Pancreas (tissue), 10 donors: Measurements from ENCODE around the gene RGS7. TPM values are rescaled to one million over a fixed set of nuclear protein-coding genes. Genes with fewer than 3 reads are reported as not detected.

Source experiments
- ATAC-seq, 4 donors: fragments of 200-7000 bp; cut with Tn5 transposase; one replicate each; pipeline versions ENCODE4 v1.8.0 to v1.9.1; 2020; ENCODE audit warnings: mild to moderate bottlenecking in 4 of 4, moderate library complexity in 4 of 4
- DNase-seq, 6 donors: peaks; one replicate each; pipeline ENCODE4 v3.0.0-alpha.2; 2020
- FAIRE-seq: peaks from 2 replicates; lab custom pipeline; 2012; peaks lifted over from hg19 to GRCh38; lab: Jason Lieb, UNC
- H3K27ac ChIP-seq, 4 donors: fragments of 200-600 bp; sonication (generic); 1 replicate in 3 of 4; 2 replicates in 1 of 4; pipeline versions ENCODE4 v1.5.0 to v1.8.0; 2020
- H3K27me3 ChIP-seq, 4 donors: fragments of 200-600 bp; one replicate each; pipeline ENCODE4 v1.8.0; 2021
- H3K36me3 ChIP-seq, 3 donors: fragments of 200-600 bp; sonication (generic) in 1 of 3; one replicate each; pipeline versions ENCODE4 v1.5.0 to v1.8.0; 2020 to 2021
- H3K4me1 ChIP-seq, 3 donors: fragments of 200-600 bp; one replicate each; pipeline ENCODE4 v1.8.0; 2021
- H3K4me3 ChIP-seq, 4 donors: fragments of 200-600 bp; sonication (generic) in 2 of 4; one replicate each; pipeline versions ENCODE4 v1.5.0 to v1.8.0; 2020 to 2021
- H3K9me3 ChIP-seq, 4 donors: fragments of 200-600 bp; one replicate each; pipeline ENCODE4 v1.8.0; 2021
- WGBS, 2 donors: extraction: QIAGEN DNeasy Blood & Tissue Kit; methylation state at CpG; one replicate each; pipeline ENCODE4 v1.1.7; 2013; 5-methylcytosine and 5-hydroxymethylcytosine counted together
- intact Hi-C, 3 donors: fragments of 100-400 bp; cut with DNase I; formaldehyde crosslinking; loops; one replicate each; pipeline versions ENCODE4 v1.11.1 to v1.14.2; 2022
- polyA plus RNA-seq, 2 donors: library from polyadenylated mRNA; stranded (reverse); fragments of 200-250 nt; gene quantifications; one replicate each; pipeline ENCODE4 v1.2.3, GENCODE V29; 2013
- total RNA-seq, 6 donors: library from RNA; stranded (reverse); fragmentation: NEBNext Ultra II Directional in 4 of 6; extraction: Animal tissue kit (Norgen Biotek cat#: 25700) in 4 of 6; gene quantifications; one replicate each; pipeline versions ENCODE4 v1.2.1 to v1.2.4, GENCODE V29; 2021 to 2023
- TF ChIP-seq, protein P1 (sequence below), 4 donors: fragments of 200-600 bp; sonication (generic) in 3 of 4; IDR thresholded peaks; one replicate each; pipeline versions ENCODE4 v1.5.0 to v1.8.0; 2021; ENCODE audit warnings: antibody characterized with exemption in 4 of 4
- donor health status: healthy with polysubstance abuse.
- donor health status: DM: no; HTN: no; CAD: no; lungs with moderate emphysema.
- donor health status: DM: no; HTN: no; CAD: no.
- donor health status: control.
- donor health status: control.
- donor health status: Bipolar disorder and iron deficiency.
- donor health status: DM: yes; HTN: yes; CAD: no.
- donor health status: DM: no; HTN: no; CAD: no.
- donor health status: DM: no; HTN: no; CAD: no.
- donor health status: DM: yes; HTN: yes; CAD: no.

The RGS7 gene
- total and polyA plus RNA-seq, 8 donors = 0.08 to 4.2 (median 0.33) TPM

DNA sequence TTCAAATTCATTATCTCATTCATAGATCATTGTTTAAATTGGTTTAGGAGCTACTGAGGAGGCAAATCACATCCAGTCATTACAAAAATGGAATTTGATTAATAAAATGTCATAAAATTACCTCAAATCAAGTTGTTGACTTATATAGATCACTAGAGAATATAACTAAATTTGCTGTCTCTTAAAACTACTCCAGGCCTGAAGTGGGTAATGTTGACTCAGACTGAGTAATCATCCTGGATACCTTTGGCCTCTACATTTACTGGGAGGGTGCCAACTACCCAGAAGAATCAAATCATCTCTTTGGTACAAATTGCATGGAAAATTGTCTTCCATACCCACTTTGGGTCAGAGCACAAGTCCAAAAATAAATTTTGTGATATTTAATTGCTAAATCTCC, 553.9 kb downstream of the RGS7 start:
- H3K4me3 ChIP-seq = no peak overlapping the region
- H3K27ac ChIP-seq = no peak overlapping the region
- ATAC-seq (no peak), DNase-seq (no peak), FAIRE-seq (no peak)
- H3K9me3 ChIP-seq = no peaks in the 10 kb centered on the region
- intact Hi-C loops = no loop called here
- no peaks in the 10 kb centered on the region for H3K27me3 ChIP-seq
- H3K4me1 ChIP-seq = no peaks in the 10 kb centered on the region
- TF ChIP-seq, protein P1, sequence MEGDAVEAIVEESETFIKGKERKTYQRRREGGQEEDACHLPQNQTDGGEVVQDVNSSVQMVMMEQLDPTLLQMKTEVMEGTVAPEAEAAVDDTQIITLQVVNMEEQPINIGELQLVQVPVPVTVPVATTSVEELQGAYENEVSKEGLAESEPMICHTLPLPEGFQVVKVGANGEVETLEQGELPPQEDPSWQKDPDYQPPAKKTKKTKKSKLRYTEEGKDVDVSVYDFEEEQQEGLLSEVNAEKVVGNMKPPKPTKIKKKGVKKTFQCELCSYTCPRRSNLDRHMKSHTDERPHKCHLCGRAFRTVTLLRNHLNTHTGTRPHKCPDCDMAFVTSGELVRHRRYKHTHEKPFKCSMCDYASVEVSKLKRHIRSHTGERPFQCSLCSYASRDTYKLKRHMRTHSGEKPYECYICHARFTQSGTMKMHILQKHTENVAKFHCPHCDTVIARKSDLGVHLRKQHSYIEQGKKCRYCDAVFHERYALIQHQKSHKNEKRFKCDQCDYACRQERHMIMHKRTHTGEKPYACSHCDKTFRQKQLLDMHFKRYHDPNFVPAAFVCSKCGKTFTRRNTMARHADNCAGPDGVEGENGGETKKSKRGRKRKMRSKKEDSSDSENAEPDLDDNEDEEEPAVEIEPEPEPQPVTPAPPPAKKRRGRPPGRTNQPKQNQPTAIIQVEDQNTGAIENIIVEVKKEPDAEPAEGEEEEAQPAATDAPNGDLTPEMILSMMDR (IDR thresholded peaks at IDR 0.05) = no peak
- no peaks in the 10 kb centered on the region for H3K36me3 ChIP-seq

DNA sequence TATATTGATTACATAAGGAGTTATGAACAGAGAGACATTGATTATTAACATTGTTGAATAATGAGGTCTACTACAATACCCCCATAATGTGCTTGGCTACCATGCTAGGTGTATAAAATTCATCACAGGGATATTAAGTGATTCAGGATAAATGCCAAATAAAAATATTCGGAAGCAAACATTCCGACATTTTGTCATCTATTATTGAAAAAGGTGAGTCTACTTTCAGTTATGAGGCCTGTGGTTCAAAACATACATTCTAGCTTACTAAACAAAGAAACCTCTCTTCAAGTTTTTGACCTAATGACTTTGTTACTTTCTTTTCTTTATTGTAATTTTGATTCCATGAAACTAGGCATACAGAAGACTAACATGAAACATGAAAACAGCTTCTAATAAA, 554.7 kb downstream of the RGS7 start:
- Histone ChIP-seq H3K27me3 (no peaks in the 10 kb centered on the region), H3K27ac (no peak overlapping the region), H3K4me3 (no peak overlapping the region), H3K36me3 (no peaks in the 10 kb centered on the region), H3K9me3 (no peaks in the 10 kb centered on the region), H3K4me1 (no peaks in the 10 kb centered on the region)
- intact Hi-C loops = no loop called here
- FAIRE-seq = no peak
- 85 to 90% methylated on average over 2 of the region's 2 CpGs for WGBS, 2 donors
- no peak for ATAC-seq
- TF ChIP-seq, protein P1 (IDR thresholded peaks at IDR 0.05) = no peak
- DNase-seq = no peak

DNA sequence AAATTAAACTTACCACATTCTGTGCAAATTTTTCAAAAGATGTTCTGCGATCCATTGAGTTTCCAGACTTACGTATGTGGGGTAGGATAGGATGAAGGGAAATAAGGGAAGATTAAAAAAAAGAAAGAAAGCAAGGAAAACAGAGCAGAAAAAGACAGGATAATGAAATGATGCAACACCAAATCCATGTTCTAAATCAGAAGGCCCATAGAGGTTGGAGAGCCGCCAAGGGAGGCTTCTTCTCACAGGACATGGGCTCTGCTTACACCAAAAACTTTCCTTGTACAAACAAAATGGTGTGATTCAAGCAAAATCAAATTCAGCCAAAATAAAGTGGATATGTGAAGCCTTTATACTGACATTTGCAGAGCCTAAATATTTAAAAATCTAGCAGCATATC, 555.6 kb downstream of the RGS7 start:
- 83 to 94% methylated on average over 3 of the region's 3 CpGs for WGBS, 2 donors
- Histone ChIP-seq H3K9me3 (no peaks in the 10 kb centered on the region), H3K4me3 (no peak overlapping the region), H3K27ac (no peak overlapping the region), H3K27me3 (no peaks in the 10 kb centered on the region), H3K4me1 (no peaks in the 10 kb centered on the region), H3K36me3 (no peaks in the 10 kb centered on the region)
- TF ChIP-seq, protein P1 (IDR thresholded peaks at IDR 0.05) = no peak
- intact Hi-C loops = no loop called here
- no peak for DNase-seq
- no peak for ATAC-seq
- FAIRE-seq = no peak

DNA sequence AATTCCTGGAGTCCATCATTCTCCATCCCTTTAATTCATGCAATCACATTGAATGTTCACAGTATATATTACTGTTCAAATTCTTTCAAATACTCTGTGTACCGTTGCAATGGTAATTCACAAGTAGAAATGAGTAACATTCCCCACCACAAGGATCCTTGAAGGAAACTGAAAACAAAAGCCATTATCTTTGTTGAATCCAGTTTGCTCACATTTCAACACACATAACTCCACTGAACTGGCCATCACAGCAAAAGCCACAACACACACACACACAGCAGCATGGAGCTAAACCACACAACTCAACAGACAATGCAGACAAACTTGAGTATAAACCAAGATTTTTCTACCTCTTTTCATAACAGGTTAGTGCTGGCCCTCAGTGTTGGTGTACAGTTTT, 556.7 kb downstream of the RGS7 start:
- FAIRE-seq (no peak), ATAC-seq (no peak), DNase-seq (no peak)
- Histone ChIP-seq H3K4me3 (no peak overlapping the region), H3K36me3 (no peaks in the 10 kb centered on the region), H3K27me3 (no peaks in the 10 kb centered on the region), H3K4me1 (no peaks in the 10 kb centered on the region), H3K9me3 (no peaks in the 10 kb centered on the region), H3K27ac (no peak overlapping the region)
- intact Hi-C loops = no loop called here
- TF ChIP-seq, protein P1 (IDR thresholded peaks at IDR 0.05) = no peak
- 51 to 76% methylated on average over 1 of the region's 1 CpG for WGBS, 2 donors

DNA sequence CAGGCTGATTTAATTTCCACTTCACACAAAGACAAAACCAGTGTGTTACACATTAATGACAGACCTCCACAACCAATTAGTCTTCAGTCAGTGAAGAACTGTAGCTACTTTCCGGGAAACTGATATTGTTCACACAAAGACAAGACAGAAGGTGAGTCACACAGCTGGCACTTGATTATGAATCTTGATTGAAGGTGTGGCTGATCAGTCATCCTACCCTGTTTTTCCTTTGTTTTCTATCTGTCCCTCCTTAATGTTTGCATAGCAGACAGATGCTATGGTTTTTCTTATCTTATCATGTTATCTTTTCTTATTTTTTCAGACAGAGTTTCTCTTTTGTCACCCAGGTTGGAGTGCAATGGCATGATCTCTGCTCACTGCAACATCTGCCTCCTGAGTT, 560.0 kb downstream of the RGS7 start:
- H3K4me1 ChIP-seq = no peaks in the 10 kb centered on the region
- FAIRE-seq = no peak

More for the DNA sequence above, 560.0 kb downstream of the RGS7 start:
- ATAC-seq (no peak), DNase-seq (no peak)
- Histone ChIP-seq H3K27me3 (no peaks in the 10 kb centered on the region), H3K27ac (no peak overlapping the region), H3K9me3 (no peaks in the 10 kb centered on the region), H3K4me3 (no peak overlapping the region), H3K36me3 (no peaks in the 10 kb centered on the region)
- intact Hi-C loops = no loop called here
- WGBS, 2 donors = 26 to 50% methylated on average over 1 of the region's 1 CpG
- TF ChIP-seq, protein P1 (IDR thresholded peaks at IDR 0.05) = no peak
